ENCODE results near the gene PTPRG. TPM values are rescaled to one million over a fixed set of nuclear protein-coding genes. Genes with fewer than 3 reads are reported as not detected.

PTPRG gene
- total RNA-seq, 2 donors from 2014 or later = 23.9 to 31.6 TPM

- no peaks in the 10 kb centered on the region for H3K9me3 ChIP-seq
- TF ChIP-seq CTCF (IDR thresholded peaks at IDR 0.05) (no peak), POLR2A (IDR thresholded peaks at IDR 0.05) (no peak)
- H3K36me3 ChIP-seq (replicated peaks in 1 of 2; ENCODE audit: insufficient read depth in 1 of 2, low read depth in 2 of 2) = no peaks in the 10 kb centered on the region
- H3K4me1 ChIP-seq = no peaks in the 10 kb centered on the region
- no peak overlapping the region for H3K4me3 ChIP-seq
- DNase-seq (no peak), ATAC-seq (no peak)
- H3K27me3 ChIP-seq = no peaks in the 10 kb centered on the region
- H3K27ac ChIP-seq = no peak overlapping the region
- intact Hi-C loops (cut with DNase I) = no loop called here
- WGBS, 2 donors = 82 to 91% methylated on average over 6 of the region's 6 CpGs
Measured at GRCh38 chr3:61666615-61667330, 105.4 kb downstream of the PTPRG start.

GRCh38 chr3:61667383-61667782 is 106.0 kb downstream of the PTPRG start:
- DNase-seq (no peak), ATAC-seq (no peak)
- H3K4me3 ChIP-seq = no peak overlapping the region
- H3K36me3 ChIP-seq (replicated peaks in 1 of 2; ENCODE audit: insufficient read depth in 1 of 2, low read depth in 2 of 2) = no peaks in the 10 kb centered on the region
- no peaks in the 10 kb centered on the region for H3K27me3 ChIP-seq
- TF ChIP-seq CTCF (IDR thresholded peaks at IDR 0.05) = no peak
- no peak for TF ChIP-seq POLR2A (IDR thresholded peaks at IDR 0.05)
- H3K9me3 ChIP-seq = no peaks in the 10 kb centered on the region
- intact Hi-C loops (cut with DNase I) = no loop called here
- 83 to 91% methylated on average over 6 of the region's 6 CpGs for WGBS, 2 donors
- no peaks in the 10 kb centered on the region for H3K4me1 ChIP-seq
- no peak overlapping the region for H3K27ac ChIP-seq

GRCh38 chr3:61667814-61668213 is 106.4 kb downstream of the PTPRG start:
- TF ChIP-seq CTCF (IDR thresholded peaks at IDR 0.05) = no peak
- no peak for TF ChIP-seq POLR2A (IDR thresholded peaks at IDR 0.05)
- Histone ChIP-seq H3K27me3 (no peaks in the 10 kb centered on the region), H3K4me3 (no peak overlapping the region), H3K27ac (no peak overlapping the region), H3K4me1 (no peaks in the 10 kb centered on the region), H3K9me3 (no peaks in the 10 kb centered on the region), H3K36me3 (replicated peaks in 1 of 2; ENCODE audit: insufficient read depth in 1 of 2, low read depth in 2 of 2) (no peaks in the 10 kb centered on the region)
- no peak for ATAC-seq
- no peak for DNase-seq
- intact Hi-C loops (cut with DNase I) = no loop called here

GRCh38 chr3:61668317-61668864 is 107.0 kb downstream of the PTPRG start:
- Histone ChIP-seq H3K4me3 (no peak overlapping the region), H3K27me3 (no peaks in the 10 kb centered on the region), H3K27ac (no peak overlapping the region), H3K9me3 (no peaks in the 10 kb centered on the region), H3K36me3 (replicated peaks in 1 of 2; ENCODE audit: insufficient read depth in 1 of 2, low read depth in 2 of 2) (no peaks in the 10 kb centered on the region), H3K4me1 (no peaks in the 10 kb centered on the region)
- 74 to 78% methylated on average over 5 of the region's 5 CpGs for WGBS, 2 donors
- ATAC-seq (no peak), DNase-seq (no peak)
- no peak for TF ChIP-seq CTCF (IDR thresholded peaks at IDR 0.05)
- TF ChIP-seq POLR2A (IDR thresholded peaks at IDR 0.05) = no peak
- intact Hi-C loops (cut with DNase I) = no loop called here

GRCh38 chr3:61669203-61669602 is 107.8 kb downstream of the PTPRG start:
- Histone ChIP-seq H3K9me3 (no peaks in the 10 kb centered on the region), H3K4me1 (no peaks in the 10 kb centered on the region), H3K27ac (no peak overlapping the region), H3K36me3 (replicated peaks in 1 of 2; ENCODE audit: insufficient read depth in 1 of 2, low read depth in 2 of 2) (no peaks in the 10 kb centered on the region), H3K4me3 (no peak overlapping the region), H3K27me3 (no peaks in the 10 kb centered on the region)
- 75 to 77% methylated on average over 3 of the region's 3 CpGs for WGBS, 2 donors
- ATAC-seq = no peak
- TF ChIP-seq CTCF (IDR thresholded peaks at IDR 0.05) (no peak), POLR2A (IDR thresholded peaks at IDR 0.05) (no peak)
- intact Hi-C loops (cut with DNase I) = no loop called here
- no peak for DNase-seq

Data from body of pancreas (tissue), 4 donors.